K562 (cell line): Measurements from ENCODE around the gene GALR3. TPM values are rescaled to one million over a fixed set of nuclear protein-coding genes. Genes with fewer than 3 reads are reported as not detected.
A peak's percentile ranks its signal among the peaks of the same experiment; 100 is the strongest.

Experiments
- AFF1 ChIP-seq, 2 experiments: fragments of 450-650 bp; IDR thresholded peaks; 2 replicates each; pipeline ENCODE4 v1.6.1; 2018; ENCODE audit warnings: mild to moderate bottlenecking in 2 of 2, low read depth in 1 of 2; ENCODE audit not compliant: partially characterized antibody in 2 of 2
- CREM ChIP-seq: IDR thresholded peaks from 2 replicates; pipeline ENCODE4 v1.6.1; 2014; ENCODE audit warnings: antibody characterized with exemption, low read depth
- CUX1 ChIP-seq: fragments of 200-800 bp; sonication (Bioruptor generic); IDR thresholded peaks from 2 replicates; pipeline ENCODE4 v1.6.1; 2016; ENCODE audit warnings: missing genetic modification characterization, missing compliant biosample characterization
- EZH2 ChIP-seq: IDR thresholded peaks from 2 replicates; pipeline ENCODE4 v1.6.1; 2012; ENCODE audit warnings: low read depth, mild to moderate bottlenecking, inconsistent platforms, low read length, borderline replicate concordance
- GABPB1 ChIP-seq: sonication (generic); formaldehyde crosslinking; IDR thresholded peaks from 2 replicates; pipeline ENCODE4 v1.8.0; 2022; ENCODE audit warnings: mild to moderate bottlenecking, missing genetic modification reagents
- GATA2 ChIP-seq: sonication (generic); formaldehyde crosslinking; IDR thresholded peaks from 2 replicates; pipeline ENCODE4 v1.4.0; 2020; ENCODE audit warnings: mild to moderate bottlenecking, missing genetic modification reagents
- MITF ChIP-seq: IDR thresholded peaks from 2 replicates; pipeline ENCODE4 v1.6.1; 2014; ENCODE audit warnings: antibody characterized with exemption
- PCBP1 ChIP-seq: fragments of 200-400 bp; formaldehyde crosslinking; IDR thresholded peaks from 2 replicates; pipeline ENCODE4 v1.6.1; 2018; ENCODE audit warnings: mild to moderate bottlenecking, low read depth, low read length; ENCODE audit not compliant: poor library complexity, severe bottlenecking
- ZMIZ1 ChIP-seq, 2 experiments: fragments of 150-350 bp in 1 of 2; IDR thresholded peaks; 2 replicates each; pipeline ENCODE4 v1.6.1; 2012 to 2016; ENCODE audit warnings: low read depth in 2 of 2, low read length in 2 of 2, mild to moderate bottlenecking in 1 of 2, moderate library complexity in 1 of 2
- ZNF707 ChIP-seq: fragments of 250-450 bp; sonication (Bioruptor Pico); conservative IDR thresholded peaks from 2 replicates; pipeline ENCODE4 v1.8.0; 2022; ENCODE audit warnings: inconsistent platforms, mild to moderate bottlenecking, moderate library complexity
- ZNF764 ChIP-seq: fragments of 250-450 bp; sonication (Bioruptor Pico); IDR thresholded peaks from 2 replicates; pipeline ENCODE4 v1.4.0; 2020; ENCODE audit warnings: low read depth, mild to moderate bottlenecking, moderate library complexity
- ZNF785 ChIP-seq: fragments of 250-450 bp; sonication (Bioruptor Pico); IDR thresholded peaks from 2 replicates; pipeline ENCODE4 v1.4.0; 2020; ENCODE audit warnings: mild to moderate bottlenecking
- polyA plus RNA-seq, 8 experiments: library from polyadenylated mRNA; depleted of rRNA in 4 of 8; stranded (reverse) in 5 of 8; unstranded in 3 of 8; fragments of >200 nt; fragmentation: Nextera tagmentation in 2 of 8; fragmentation: Illumina TruSeq in 1 of 8; extraction: Ambion mirVana in 2 of 8; extraction: Trizol in 1 of 8; gene quantifications; 2 replicates each; pipeline versions ENCODE4 v1.2.1 to v1.2.3, GENCODE V29; 2011 to 2014; ENCODE audit warnings: inconsistent platforms in 1 of 8, missing spikeins in 1 of 8
- total RNA-seq, 7 experiments: library from RNA; depleted of rRNA in 6 of 7; stranded (reverse); fragments of >200 nt in 6 of 7; fragmentation: Illumina TruSeq in 2 of 7; extraction: Trizol in 2 of 7; gene quantifications; 2 replicates each; pipeline versions ENCODE4 v1.2.1 to v1.2.3, GENCODE V29; 2011 to 2021; ENCODE audit warnings: low replicate concordance in 1 of 7

Gene GALR3
- total and polyA plus RNA-seq, 9 of the 15 experiments (the other 6 are each of a cell fraction or from before 2014, with no cell fraction given), result 0.13 TPM; not detected in 8

- TF ChIP-seq CUX1 (CRISPR knock-in tag) (no peak), ZNF707 (no peak), MITF (no peak), ZNF785 (CRISPR knock-in tag) (no peak), GATA2 (CRISPR knock-in tag) (0 out of 2 replicates have a peak, but pooled peaks have one; percentile 19), GABPB1 (CRISPR knock-in tag) (0 out of 2 replicates have a peak, but pooled peaks have one; percentile 22), ZNF764 (CRISPR knock-in tag) (no peak), ZMIZ1 (IDR thresholded peaks at IDR 0.05; ENCODE audit: low read depth in 2 of 2, low read length in 2 of 2) (no peak), CREM (peak; percentile 55; the same call in 1 of the 2 replicates), EZH2 (no peak), PCBP1 (peak; percentile 12), AFF1 (IDR thresholded peaks at IDR 0.05; ENCODE audit: low read depth in 1 of 2, partially characterized antibody in 2 of 2) (no peak)
Measured at GRCh38 chr22:37817705-37818408, 5.3 kb upstream of the GALR3 start (continued).
